NB4 (cell line): ENCODE results near the gene EGR2.

Experiments
- MYC ChIP-seq: IDR thresholded peaks from 2 replicates; pipeline ENCODE4 v1.6.1; 2011; ENCODE audit warnings: low read depth, low read length
- POLR2A ChIP-seq: IDR thresholded peaks from 2 replicates; pipeline ENCODE4 v1.6.1; 2011; ENCODE audit warnings: mild to moderate bottlenecking; ENCODE audit not compliant: insufficient read length; ENCODE audit errors: extremely low read depth
- TF ChIP-seq, protein P1 (sequence below): IDR thresholded peaks from one replicate; pipeline ENCODE4 v1.5.1; 2012; ENCODE audit warnings: low read depth, low read length

DNA sequence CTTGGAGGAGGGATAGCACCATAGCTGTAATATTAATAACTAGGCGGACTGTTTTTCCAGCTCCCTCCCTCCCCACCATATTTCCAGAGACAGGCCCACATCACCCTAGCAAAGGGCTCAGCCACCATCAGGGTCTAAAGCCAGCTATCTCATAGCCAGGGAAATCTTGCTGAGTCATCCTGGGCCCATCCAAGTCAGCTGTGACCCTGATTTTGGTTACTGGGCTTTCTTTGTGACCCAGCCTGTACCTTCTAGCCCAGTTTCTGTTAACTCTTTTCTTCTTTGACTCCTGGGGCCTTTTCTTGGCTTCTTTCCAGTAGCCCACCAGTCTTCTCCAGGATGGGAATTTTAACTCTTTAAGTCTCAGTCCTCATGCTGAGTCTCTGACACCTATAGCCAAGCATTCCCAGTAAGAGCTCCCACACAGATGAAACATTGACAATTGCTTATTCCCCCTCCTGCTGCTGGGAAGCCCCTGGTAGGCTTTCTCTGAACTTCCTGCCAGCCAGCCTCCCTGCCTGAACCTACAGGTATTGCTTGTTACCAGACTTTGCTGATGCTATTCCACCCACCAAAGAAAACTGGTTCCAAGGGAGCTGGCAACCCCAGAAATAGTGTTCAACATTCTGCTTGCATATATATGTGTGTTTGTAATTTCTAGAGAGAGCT is 46.5 kb downstream of the EGR2 start:
- TF ChIP-seq POLR2A: no peak
- TF ChIP-seq, protein P1, sequence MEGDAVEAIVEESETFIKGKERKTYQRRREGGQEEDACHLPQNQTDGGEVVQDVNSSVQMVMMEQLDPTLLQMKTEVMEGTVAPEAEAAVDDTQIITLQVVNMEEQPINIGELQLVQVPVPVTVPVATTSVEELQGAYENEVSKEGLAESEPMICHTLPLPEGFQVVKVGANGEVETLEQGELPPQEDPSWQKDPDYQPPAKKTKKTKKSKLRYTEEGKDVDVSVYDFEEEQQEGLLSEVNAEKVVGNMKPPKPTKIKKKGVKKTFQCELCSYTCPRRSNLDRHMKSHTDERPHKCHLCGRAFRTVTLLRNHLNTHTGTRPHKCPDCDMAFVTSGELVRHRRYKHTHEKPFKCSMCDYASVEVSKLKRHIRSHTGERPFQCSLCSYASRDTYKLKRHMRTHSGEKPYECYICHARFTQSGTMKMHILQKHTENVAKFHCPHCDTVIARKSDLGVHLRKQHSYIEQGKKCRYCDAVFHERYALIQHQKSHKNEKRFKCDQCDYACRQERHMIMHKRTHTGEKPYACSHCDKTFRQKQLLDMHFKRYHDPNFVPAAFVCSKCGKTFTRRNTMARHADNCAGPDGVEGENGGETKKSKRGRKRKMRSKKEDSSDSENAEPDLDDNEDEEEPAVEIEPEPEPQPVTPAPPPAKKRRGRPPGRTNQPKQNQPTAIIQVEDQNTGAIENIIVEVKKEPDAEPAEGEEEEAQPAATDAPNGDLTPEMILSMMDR: no peak
- TF ChIP-seq MYC: no peak
